NCI-H1105 (cell line): Measurements from ENCODE around the gene NAXD.
"Not testable (repeated sequence)": the region's sequence is repeated elsewhere in the genome, so short reads cannot be mapped to it uniquely, and the experiment has no call there.

ENCODE experiments used
- DNase-seq: peaks from one replicate; lab custom pipeline; 2025; lab: John Stamatoyannopoulos, UW

NAXD gene

DNA sequence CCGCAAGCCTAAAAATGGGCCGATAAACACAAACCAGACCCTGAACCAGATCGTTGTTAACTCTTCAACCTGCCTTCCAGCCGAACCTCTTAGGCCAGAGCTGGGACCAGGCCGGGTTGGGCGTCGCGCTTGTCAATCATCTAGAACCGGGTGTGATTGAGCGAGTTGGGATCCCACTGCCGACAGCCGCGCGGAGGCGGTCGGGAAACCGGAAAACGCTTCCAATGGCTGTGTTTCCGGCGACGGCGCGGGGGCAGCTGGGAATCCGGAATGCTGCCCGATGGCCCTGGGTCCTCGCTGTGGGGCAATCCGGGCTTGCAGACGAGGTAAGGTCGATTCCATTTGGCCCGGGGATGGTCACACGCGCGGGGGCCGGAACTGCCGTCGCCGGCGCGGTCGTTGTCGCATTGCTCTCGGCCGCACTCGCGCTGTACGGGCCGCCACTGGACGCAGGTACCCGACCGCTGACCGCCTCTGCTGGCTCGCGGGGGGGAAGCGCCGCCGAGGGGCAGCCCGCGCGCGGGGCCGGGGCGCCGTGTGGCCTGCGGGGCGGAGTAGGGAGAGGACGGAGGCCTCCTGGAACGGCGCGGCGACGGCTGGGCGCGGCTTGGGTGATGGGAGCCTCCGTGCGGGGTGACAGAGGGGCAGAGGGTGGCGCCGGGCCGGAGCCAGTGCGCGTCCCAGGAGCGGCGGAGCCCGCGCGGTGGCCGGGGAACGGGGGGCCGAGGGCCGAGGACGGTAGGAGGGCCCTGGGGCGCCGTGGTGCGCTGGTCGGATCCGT is at the start of gene NAXD:
Gene NAXD (plus strand): TSS at position 224 of the 781 bp plus-strand sequence. CDS start 57 bp downstream, at position 281.
- peak; percentile 97 for DNase-seq

DNA sequence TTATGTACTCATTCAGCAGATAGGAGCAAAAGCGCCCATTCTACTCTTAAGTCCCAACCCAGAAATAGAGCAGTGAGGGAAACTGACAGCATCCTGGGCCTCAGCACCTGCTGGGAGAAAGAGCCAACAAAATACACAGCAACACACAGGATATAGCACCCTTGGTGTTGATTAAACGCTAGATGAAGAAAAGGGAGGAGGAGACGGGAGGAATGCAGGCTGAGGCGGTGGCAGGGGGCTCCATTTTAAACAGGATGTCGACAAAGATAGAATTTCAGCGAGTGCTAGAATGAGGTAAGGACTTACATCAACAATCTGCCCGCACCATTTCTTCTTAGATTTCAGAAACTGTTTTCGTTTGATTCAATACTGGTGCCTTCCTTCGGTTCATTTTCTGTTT is 49.2 kb upstream of the NAXD start:
- no peak for DNase-seq

DNA sequence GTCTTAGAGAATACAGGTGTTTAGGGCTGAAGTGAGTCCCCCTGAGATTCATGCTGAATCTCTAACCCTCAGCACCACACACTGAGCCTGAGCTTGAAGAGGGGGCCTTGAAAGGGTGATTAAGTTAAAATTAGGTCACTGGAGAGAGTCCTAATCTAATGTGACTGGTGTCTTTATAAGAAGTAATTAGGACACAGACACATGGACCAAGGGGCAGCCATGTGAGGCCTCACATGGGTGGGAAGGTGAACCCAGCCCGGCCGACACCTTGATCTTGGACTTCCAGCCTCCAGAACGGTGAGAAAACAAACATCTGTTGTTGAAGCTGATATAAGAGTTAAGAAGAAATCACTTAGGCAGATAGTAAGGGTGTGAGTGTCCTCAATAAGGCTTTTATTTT is 46.7 kb upstream of the NAXD start:
- no peak for DNase-seq

DNA sequence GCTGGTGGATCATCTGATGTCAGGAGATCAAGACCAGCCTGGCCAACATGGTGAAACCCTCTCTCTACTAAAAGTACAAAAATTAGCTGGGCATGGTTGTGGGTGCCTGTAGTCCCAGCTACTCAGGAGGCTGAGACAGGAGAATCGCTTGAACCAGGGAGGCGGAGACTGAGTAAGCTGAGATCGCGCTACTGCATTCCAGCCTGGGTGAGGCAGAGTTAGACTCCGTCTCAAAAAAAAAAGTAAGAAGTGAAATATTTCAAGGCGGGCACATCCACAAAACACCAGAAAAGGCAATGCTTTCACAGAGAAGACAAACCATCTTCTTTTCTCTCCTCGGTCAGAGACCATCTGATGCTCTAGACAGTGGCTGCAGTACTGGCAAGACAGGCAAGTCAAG is 45.4 kb upstream of the NAXD start:
- not testable (repeated sequence) for DNase-seq

DNA sequence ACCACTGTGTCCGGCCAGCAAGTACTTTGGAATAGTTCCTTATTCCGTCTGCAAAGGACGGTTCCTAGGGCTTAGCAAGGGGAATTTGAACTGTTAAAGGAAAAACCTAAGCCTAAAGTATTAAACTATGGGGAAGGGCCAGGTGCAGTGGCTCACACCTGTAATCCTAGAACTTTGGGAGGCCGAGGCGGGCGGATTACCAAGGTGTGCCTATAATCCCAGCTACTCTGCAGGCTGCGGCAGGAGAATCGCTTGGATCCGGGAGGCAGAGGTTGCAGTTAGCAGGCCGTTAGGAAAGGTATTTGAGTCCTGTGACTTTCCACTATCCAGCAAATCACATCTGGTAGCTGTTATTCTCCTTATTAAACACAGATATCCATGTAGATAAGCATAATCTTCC is 44.5 kb upstream of the NAXD start:
- no peak for DNase-seq

DNA sequence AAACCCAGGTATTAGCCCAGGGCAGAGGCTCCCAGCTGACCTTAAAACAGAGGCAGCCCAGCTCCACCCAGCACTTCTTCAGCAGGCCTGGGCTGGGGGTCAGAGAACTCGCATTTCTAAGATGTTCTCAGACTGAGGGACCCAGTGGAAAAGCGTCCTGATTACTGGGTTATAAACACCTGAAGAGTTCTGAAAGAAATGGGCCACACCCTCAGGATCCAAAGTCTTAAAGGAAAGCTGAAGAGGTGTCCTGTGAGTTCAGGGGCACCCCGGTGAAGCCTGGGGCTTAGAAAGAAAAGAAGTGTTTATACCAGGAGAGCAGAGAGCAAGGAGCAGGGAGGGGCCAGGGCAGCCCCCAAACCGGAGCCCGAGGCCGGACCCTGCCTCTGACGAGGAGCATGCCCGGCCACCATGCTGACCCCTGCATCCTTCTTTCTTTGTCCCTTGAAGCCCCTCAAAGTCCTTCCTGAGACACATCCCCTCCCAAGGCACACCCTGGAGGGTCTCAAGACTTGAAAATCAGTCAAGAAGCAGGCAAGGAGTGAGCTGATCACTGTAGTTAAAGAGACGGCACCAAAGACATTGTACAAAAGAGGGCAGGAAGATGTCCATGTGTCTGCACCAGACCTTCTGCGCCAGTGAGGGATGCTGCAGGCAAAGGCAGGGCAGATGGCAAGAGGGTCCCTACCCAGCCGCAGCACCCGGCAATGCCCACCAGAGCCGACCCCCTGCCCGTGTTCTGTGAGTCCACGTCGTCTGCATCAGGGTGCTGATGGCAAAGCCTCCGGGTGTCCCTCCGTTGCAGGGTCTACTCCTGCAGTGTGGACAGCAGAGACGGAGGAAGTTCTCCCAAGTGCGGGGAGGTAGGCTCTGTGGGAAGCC is 43.2 kb upstream of the NAXD start:
- no peak for DNase-seq

DNA sequence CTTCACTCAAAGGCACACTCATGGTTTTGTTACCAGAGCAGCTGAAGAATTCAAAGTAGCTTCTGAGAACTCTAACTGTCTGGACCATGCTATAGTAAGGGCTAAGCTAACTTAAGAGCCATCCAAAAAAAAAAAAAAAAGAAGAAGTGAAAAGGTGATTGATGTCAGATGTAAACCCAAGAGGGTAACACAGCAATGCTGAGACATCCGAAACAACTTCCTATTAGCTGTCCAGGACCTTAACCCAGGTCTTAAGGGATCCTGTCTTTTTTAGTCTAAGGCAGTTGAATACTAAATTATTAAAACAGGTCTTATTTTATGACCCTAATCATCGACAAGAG is 42.6 kb upstream of the NAXD start:
- DNase-seq, result no peak

DNA sequence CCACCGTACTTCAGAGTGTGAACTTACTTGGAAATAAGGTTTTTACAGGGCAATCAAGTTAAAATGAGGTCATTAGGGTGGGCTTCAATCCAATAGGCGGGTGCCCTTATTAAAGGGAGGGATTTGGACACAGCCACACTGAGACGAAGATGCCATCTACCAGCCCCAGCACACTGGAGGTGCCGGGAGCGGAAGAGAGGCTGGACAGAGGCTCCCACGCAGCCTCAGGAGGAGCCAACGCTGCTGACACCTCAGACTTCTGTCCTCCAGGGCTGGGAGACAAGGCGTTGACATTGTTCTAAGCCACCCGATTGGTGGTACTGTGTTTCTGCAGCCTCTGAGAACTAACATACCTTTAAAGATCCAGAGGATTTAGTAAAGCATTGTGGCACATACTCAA is 41.2 kb upstream of the NAXD start:
- DNase-seq, result no peak

DNA sequence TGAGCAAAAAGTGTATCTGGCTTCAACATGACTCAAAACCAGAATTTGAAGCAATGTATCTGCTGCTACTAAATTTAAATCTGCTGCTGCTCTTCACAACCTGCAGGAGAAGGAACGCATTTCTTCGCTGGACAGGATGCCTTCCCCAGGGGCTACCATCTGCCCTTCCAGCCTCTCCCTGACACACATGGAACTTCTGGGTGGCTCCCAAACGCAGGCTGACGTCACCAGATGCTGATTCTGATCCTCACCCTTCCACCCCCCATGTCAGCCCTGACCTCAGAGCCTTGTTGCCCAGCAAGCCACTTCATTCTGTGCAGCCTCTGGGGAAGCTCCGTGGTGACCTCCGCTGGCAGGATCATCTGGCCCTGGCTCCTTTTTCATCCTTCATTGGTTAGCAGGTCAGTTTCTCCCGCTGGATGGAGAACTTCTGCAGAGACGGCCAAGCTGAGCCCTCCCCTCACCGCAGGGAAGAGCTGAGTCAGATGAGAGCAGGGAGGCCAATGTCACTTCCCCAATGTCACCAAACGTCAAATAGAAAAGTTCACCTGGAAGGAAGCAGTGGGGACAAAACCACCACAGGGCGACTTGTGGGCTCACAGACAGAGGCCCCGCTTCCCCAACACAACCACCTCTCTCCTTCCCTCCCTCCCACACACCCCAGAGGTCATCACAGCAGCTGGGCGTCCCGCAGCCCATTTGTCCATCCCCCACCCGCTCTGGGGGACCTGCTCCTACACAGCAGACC is 39.8 kb upstream of the NAXD start:
- DNase-seq, result no peak

DNA sequence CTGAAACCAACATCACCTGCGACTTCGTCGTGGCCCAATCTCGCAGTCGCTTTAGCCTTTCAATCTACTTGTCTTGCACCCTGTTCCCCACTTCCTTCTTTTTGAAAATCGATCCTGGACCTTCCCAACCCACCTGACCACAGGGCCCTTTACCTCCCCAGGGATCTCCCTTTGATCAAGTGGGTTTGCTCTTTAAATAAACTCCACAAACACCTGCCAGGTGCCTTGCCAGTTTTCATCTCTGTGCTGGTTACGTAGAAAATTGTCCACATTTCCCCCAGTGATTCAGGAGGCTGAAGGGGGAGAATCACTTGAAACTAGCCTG is 39.3 kb upstream of the NAXD start:
- DNase-seq, result no peak

DNA sequence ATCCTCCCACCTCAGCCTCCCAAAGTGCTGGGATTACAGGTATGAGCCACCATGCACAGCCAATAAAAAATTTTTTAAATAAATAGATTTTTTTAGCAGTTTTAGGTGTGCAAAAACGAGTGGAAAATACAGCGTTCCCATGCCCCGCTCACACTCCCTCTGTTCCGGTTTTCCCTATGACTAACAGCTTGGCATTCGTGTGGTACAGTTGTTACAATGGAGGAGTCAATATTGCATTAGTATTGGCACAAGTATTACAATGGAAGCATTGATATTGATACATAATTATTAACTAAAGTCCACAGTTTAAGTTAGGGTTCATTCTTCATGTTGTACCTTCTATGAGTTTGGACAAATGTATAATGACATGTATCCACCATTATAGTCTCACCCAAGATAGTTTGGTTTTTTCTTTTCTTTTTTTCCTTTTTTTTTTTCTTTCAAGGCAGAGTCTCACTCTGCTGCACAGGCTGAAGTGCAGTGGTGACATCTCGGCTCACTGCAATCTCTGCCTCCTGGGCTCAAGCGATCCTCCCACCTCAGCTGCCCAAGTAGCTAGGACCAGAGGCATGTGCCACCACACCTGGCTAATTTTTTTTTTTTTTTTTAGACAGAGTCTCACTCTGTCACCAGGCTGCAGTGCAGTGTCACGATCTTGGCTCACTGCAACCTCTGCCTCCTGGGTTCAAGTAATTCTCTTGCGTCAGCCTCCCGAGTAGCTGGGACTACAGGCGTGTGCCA is 38.4 kb upstream of the NAXD start:
- no peak for DNase-seq

DNA sequence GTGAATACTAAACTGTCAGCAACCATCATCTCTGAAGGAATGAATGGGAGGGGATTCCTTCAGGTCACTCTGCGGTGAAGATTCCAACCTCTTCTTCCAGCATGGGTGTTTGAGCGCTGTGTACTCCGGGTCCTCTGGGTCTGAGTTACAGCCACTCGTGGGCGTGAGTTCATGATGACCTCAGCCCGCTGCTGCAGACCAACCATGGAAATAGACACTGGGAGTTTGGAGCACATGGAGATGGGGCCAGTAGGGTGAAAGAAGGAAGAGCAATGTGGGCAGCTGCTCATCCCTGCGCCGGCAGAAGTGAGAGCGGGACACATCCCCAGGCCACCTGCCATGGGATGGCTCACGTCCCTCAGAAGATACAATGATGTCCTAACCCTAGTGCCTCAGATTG is 37.0 kb upstream of the NAXD start:
- DNase-seq, result no peak

DNA sequence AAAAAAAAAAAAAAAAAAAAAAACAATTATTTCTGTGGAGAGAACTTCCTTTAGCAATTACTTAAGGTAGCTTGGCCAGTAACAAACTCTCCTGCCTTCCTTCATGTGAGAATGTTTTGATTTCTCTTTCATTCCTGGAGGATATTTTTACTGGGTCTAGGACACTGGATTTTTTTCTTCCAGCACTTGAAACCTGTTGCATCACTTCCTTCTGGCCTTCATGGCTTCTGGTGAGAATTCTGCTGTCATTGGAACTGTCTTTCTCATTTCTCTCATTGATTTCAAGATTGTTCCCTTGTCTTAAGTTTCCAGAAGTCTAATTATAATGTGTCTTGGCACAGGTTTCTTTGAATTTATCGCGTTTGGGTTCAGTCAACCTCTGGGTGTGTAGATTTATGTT is 34.5 kb upstream of the NAXD start:
- DNase-seq, result no peak

DNA sequence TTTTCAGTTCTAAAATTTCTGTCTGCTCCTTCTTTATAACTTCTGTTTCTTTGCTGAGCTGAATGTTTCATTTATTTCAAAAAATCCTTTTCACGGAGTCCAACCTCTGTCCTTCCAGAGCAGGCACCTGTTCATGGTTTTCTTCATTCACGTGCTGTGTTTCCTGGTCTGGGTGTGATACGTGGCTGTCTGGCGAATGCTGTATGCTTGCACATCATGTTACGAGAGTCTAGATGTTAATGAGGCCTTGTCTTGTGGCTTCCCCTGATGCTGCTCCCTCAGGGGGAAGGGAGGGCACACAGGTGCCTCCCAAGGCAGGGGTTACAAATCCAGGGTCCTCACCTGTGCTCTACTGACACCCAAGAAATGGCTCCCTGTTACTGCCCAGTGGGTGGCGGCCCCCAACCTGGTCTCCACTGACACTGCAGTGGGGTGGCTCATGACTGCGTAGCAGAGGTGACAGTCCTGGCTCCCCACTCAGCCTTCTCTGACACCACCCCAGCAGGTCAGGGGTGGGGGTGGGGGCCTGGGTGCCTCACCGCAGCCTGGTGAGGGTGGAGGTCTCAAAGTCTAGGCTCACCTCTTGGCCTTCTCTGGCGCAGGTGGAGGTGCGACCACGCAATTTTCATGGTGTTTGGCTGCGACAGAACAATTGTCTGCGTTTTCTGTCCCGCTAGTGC is 33.7 kb upstream of the NAXD start:
- no peak for DNase-seq

DNA sequence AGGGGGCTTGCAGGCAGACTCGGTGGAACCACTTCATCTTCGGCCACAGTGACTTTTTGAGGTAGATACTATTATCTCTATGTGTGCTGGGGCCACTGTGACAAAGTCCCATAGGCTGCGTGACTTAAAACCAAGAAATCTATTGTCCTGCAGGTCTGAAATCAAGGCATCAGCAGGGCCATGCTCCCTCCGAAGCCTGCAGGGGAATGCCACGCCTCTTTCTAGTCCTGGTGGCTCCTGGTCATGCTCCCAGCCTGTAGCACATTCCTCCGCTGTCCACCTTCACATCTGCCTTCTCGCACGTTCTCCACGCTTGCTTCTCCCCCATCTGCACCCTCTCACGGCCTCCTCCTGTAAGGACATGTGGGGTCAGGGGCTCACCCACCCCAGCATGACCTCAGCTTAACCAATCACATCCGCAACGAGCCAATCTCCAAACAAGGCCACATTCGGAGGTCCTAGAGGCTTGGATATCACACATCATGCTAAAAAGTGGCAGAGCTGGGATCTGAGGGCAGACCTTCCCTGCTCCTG is 32.9 kb upstream of the NAXD start:
- no peak for DNase-seq

DNA sequence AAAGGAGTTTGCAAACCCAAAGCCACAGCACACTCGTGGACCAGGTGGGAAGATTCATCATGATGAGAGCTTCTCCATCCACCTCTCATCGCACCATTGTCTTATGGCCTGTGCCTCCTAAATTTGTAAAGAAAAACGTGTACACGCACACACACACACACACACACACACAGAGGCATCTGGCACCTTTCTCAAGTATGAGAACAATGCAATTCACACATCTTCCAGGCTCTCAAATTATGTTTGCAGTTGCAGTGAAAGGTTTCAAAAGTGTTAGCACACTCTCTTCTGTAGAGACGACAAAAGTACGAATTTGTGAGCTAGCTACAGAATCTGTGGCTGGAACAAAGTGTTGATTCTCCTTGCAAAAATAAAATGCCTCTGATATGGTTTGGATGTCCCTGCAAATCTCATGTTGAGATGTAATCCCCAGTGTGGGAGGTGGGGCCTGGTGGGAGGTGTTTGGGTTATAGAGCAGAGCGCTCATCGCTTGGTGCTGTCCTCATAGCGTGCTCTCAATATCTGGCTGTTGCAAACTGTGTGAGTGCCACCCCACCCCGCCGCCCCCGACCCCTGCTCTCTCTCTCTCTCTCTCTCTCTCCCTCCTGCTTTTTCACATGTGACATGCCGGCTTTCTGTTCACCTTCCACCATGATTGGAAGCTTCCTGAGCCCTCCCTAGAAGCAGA is 32.0 kb upstream of the NAXD start:
- DNase-seq, result no peak

DNA sequence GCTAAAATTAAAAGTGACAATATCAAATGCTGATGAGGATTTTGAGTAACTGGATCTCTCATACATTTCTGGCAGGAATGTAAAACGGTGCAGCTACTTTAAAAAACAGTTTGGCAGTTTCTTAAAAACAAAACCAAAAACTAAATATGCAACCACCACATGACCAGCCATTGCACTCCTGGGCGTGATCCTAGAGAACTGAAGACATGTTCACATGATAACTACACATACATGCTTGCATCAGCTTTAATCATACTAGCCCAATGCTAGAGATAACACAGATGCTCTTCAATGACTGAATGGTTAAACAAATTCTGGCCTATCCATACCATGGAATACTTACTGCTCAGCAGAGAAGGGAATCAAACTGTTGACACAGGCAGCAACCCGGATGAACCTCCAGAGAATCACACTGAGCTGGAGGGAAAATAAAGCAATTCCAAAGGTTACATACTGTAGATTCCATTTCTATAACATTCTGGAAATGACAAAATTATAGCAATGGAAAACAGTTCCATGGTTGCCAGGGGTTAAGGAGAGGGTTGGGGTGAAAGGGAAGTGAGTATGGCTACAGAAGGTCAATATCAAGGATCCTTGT is 25.5 kb upstream of the NAXD start:
- no peak for DNase-seq

DNA sequence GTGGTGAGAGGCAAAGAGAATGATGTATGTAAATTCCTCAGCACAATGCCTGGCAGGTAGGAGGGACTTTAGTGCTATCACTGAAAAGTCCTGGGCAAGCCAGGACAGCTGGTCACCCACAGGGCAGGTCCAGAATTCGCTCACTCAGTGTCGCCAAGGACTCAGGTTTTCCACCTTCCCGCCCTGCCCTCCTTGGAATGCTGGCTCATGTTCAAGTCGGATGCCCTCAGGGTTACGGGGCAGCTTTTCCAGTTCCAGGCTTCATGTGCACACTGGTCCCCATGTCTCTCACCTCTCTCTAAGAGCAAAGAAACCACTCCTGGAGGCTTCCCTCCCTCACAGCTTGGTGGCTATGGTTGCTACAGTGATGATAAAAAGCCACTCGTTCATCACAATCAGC is 24.8 kb upstream of the NAXD start:
- no peak for DNase-seq

DNA sequence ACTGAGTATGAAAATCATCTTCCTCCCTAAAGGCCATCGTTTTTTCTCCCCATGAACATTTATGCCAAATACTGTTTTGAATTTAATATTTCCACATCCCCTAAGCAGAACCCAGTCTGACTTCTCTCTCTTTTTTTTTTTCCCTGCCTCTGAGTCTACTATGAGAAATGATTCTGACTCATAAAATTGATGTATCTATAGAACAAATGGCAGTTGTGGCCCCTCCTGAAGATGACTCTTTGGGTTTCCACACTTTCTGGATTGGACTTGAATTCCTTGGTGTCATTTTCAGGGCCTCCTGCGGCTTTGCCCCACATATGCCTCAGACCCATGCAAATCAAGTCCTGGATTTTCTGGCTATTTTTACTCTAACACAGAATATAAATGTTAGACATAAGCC is 22.7 kb upstream of the NAXD start:
- no peak for DNase-seq

DNA sequence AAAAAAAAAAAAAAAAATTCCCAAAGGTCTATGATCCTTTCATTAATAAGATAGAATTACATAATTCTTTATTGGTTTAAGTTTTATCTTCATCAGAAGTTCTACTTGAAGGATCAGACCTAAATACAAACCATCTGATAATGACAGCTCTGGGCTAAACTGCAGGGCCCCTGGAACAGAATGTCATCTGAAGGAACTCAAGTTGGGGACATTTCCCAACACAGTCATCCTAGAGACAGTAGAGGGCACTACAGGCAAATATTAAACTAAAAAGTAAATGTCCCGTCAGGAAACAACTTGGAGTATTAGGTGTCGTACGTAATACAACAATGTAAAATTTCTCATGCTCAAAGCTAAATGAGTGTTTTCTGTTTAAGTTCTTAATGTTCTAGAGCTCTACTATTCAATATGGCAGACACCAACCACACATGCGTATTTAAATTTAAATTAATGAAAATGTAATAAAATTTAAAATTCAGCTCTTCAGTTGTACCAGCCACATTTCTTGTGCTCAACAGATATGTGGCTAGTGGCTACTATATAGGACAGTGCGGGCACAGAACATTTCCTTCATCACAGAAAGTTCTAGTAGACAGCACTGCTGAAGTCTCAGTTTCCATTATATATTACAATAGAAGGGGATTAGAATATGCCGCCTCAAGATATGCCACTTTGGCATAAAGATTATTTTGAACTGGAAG is 21.8 kb upstream of the NAXD start:
- DNase-seq, result peak; percentile 54
